Breast epithelium (tissue), 4 donors: ENCODE measurements around the gene MEG3. TPM values are rescaled to one million over a fixed set of nuclear protein-coding genes. Genes with fewer than 3 reads are reported as not detected.

Experiments used
- DNase-seq, 2 donors: peaks; one replicate each; pipeline ENCODE4 v3.0.0-alpha.2; 2019; ENCODE audit warnings: low spot score in 2 of 2
- H3K27ac ChIP-seq, 2 donors: fragments of 200-600 bp; sonication (generic) in 1 of 2; one replicate each; pipeline ENCODE4 v1.5.1; 2016 to 2019; ENCODE audit warnings: mild to moderate bottlenecking in 1 of 2
- H3K27me3 ChIP-seq, 2 donors: fragments of 200-600 bp; sonication (generic) in 1 of 2; one replicate each; pipeline versions ENCODE4 v1.5.1 to v1.6.0; 2017 to 2019; ENCODE audit warnings: control low read depth in 1 of 2, mild to moderate bottlenecking in 1 of 2
- H3K36me3 ChIP-seq: fragments of 200-600 bp; one replicate; pipeline ENCODE4 v1.5.1; 2019
- H3K4me1 ChIP-seq, 2 donors: fragments of 200-600 bp; sonication (generic); one replicate each; pipeline ENCODE4 v1.5.1; 2016 to 2019; ENCODE audit warnings: control low read depth in 1 of 2
- H3K4me3 ChIP-seq, 3 donors: fragments of 200-600 bp; sonication (generic); 1 replicate in 2 of 3; 2 replicates in 1 of 3; pipeline ENCODE4 v1.5.1; 2016 to 2019; ENCODE audit warnings: mild to moderate bottlenecking in 3 of 3, moderate library complexity in 2 of 3
- H3K9me3 ChIP-seq, 2 donors: fragments of 200-600 bp; sonication (generic) in 1 of 2; one replicate each; pipeline ENCODE4 v1.5.1; 2016 to 2019; ENCODE audit warnings: control low read depth in 1 of 2
- CTCF ChIP-seq, 3 donors: fragments of 450-650 bp; IDR thresholded peaks; one replicate each; pipeline ENCODE4 v1.5.1; 2016 to 2017; ENCODE audit warnings: antibody characterized with exemption in 3 of 3, mild to moderate bottlenecking in 3 of 3, moderate library complexity in 3 of 3
- POLR2A ChIP-seq: fragments of 450-650 bp; IDR thresholded peaks from one replicate; pipeline ENCODE4 v1.6.1; 2016; ENCODE audit warnings: antibody characterized with exemption, mild to moderate bottlenecking, moderate library complexity
- POLR2AphosphoS5 ChIP-seq, 3 donors: sonication (generic); formaldehyde crosslinking; IDR thresholded peaks; one replicate each; pipeline ENCODE4 v1.6.1; 2017; ENCODE audit warnings: antibody characterized with exemption in 3 of 3
- intact Hi-C: fragments of 100-400 bp; cut with DNase I; formaldehyde crosslinking; loops from one replicate; pipeline ENCODE4 v1.15.1; 2023; ENCODE audit warnings: low total_unique reads
- total RNA-seq, 3 donors: library from RNA; depleted of rRNA; stranded (reverse); fragments of >200 nt; gene quantifications; one replicate each; pipeline ENCODE4 v1.1.0, GENCODE V29; 2016

MEG3 gene
- total RNA-seq, 3 donors from 2014 or later: 45.2 to 68.8 (median 49.8) TPM

- DNase-seq: no peak
- Histone ChIP-seq H3K4me3 (no peak overlapping the region), H3K27me3 (no peaks in the 10 kb centered on the region), H3K4me1 (no peaks in the 10 kb centered on the region), H3K36me3 (no peaks in the 10 kb centered on the region), H3K9me3 (no peaks in the 10 kb centered on the region), H3K27ac (no peak overlapping the region)
- TF ChIP-seq CTCF (IDR thresholded peaks at IDR 0.05) (no peak), POLR2AphosphoS5 (IDR thresholded peaks at IDR 0.05) (no peak), POLR2A (no peak)
- intact Hi-C loops: no loop called here
Observed at GRCh38 chr14:100785338-100785615, 40.6 kb upstream of the MEG3 start.

GRCh38 chr14:100785626-100786025, 40.3 kb upstream of the MEG3 start:
- Histone ChIP-seq H3K4me1 (no peaks in the 10 kb centered on the region), H3K9me3 (no peaks in the 10 kb centered on the region), H3K36me3 (no peaks in the 10 kb centered on the region), H3K4me3 (no peak overlapping the region), H3K27ac (no peak overlapping the region), H3K27me3 (no peaks in the 10 kb centered on the region)
- DNase-seq: no peak
- intact Hi-C loops: no loop called here
- TF ChIP-seq POLR2AphosphoS5 (IDR thresholded peaks at IDR 0.05) (no peak), POLR2A (no peak), CTCF (IDR thresholded peaks at IDR 0.05) (no peak)

- H3K4me3 ChIP-seq: no peak overlapping the region
- no peaks in the 10 kb centered on the region for H3K4me1 ChIP-seq
- H3K27me3 ChIP-seq: no peaks in the 10 kb centered on the region
- DNase-seq: peak in 1 of 2 donors; percentile 20
- intact Hi-C loops: no loop called here
- TF ChIP-seq POLR2A (no peak), CTCF (IDR thresholded peaks at IDR 0.05) (no peak), POLR2AphosphoS5 (IDR thresholded peaks at IDR 0.05) (no peak)
- H3K36me3 ChIP-seq: no peaks in the 10 kb centered on the region
- no peak overlapping the region for H3K27ac ChIP-seq
- no peaks in the 10 kb centered on the region for H3K9me3 ChIP-seq
Observed at GRCh38 chr14:100786131-100786530, 39.8 kb upstream of the MEG3 start.

GRCh38 chr14:100786576-100787219, 39.2 kb upstream of the MEG3 start:
- TF ChIP-seq POLR2A: no peak
- TF ChIP-seq POLR2AphosphoS5 (IDR thresholded peaks at IDR 0.05): no peak
- no peak for DNase-seq
- intact Hi-C loops: no loop called here

GRCh38 chr14:100787659-100788058, 38.3 kb upstream of the MEG3 start:
- Histone ChIP-seq H3K27me3 (no peaks in the 10 kb centered on the region), H3K4me1 (no peaks in the 10 kb centered on the region), H3K36me3 (no peaks in the 10 kb centered on the region), H3K4me3 (no peak overlapping the region), H3K9me3 (no peaks in the 10 kb centered on the region), H3K27ac (no peak overlapping the region)
- intact Hi-C loops: no loop called here
- DNase-seq: no peak
- TF ChIP-seq POLR2A (no peak), CTCF (IDR thresholded peaks at IDR 0.05) (no peak), POLR2AphosphoS5 (IDR thresholded peaks at IDR 0.05) (no peak)

More at GRCh38 chr14:100786576-100787219, 39.2 kb upstream of the MEG3 start:
- no peaks in the 10 kb centered on the region for H3K4me1 ChIP-seq
- H3K27ac ChIP-seq: no peak overlapping the region
- H3K27me3 ChIP-seq: no peaks in the 10 kb centered on the region
- no peaks in the 10 kb centered on the region for H3K9me3 ChIP-seq
- H3K36me3 ChIP-seq: no peaks in the 10 kb centered on the region
- no peak overlapping the region for H3K4me3 ChIP-seq

- intact Hi-C loops: no loop called here
- Histone ChIP-seq H3K4me3 (no peak overlapping the region), H3K9me3 (no peaks in the 10 kb centered on the region), H3K27me3 (no peaks in the 10 kb centered on the region), H3K27ac (no peak overlapping the region), H3K4me1 (no peaks in the 10 kb centered on the region), H3K36me3 (no peaks in the 10 kb centered on the region)
- no peak for TF ChIP-seq POLR2A
- no peak for TF ChIP-seq POLR2AphosphoS5 (IDR thresholded peaks at IDR 0.05)
- TF ChIP-seq CTCF (IDR thresholded peaks at IDR 0.05): no peak
- DNase-seq: no peak
Observed at GRCh38 chr14:100788517-100788916, 37.4 kb upstream of the MEG3 start.
